ENCODE data around the gene DSCAML1.

GRCh38 chr11:117831661-117832415, 34.8 kb upstream of the DSCAML1 start:
- TF ChIP-seq CTCF (IDR thresholded peaks at IDR 0.05; ENCODE audit: low read depth, low read length) = no peak
- TF ChIP-seq EZH2phosphoT487 (IDR thresholded peaks at IDR 0.05; ENCODE audit: low read depth) = no peak
